Measurements from ENCODE around the gene C4orf46.

Gene C4orf46

GRCh38 chr4:158704274-158704673 lies 32.6 kb upstream of the C4orf46 start:
- Histone ChIP-seq H3K4me1 (ENCODE audit: insufficient read depth, poor library complexity, severe bottlenecking) (no peaks in the 10 kb centered on the region), H3K4me3 (ENCODE audit: severe bottlenecking) (no peak overlapping the region), H3K36me3 (ENCODE audit: low read depth) (peaks cover 40% of the 10 kb centered on the region), H3K27ac (ENCODE audit: poor library complexity, severe bottlenecking) (no peak overlapping the region), H3K27me3 (ENCODE audit: insufficient read depth, poor library complexity, severe bottlenecking) (no peaks in the 10 kb centered on the region), H3K9me3 (ENCODE audit: severe bottlenecking) (no peaks in the 10 kb centered on the region)
- no peak for TF ChIP-seq CTCF (IDR thresholded peaks at IDR 0.05; ENCODE audit: poor library complexity, severe bottlenecking)
- ATAC-seq (ENCODE audit: low read depth), result no peak
- no peak for DNase-seq (ENCODE audit: low spot score)

- no peaks in the 10 kb centered on the region for H3K4me1 ChIP-seq (ENCODE audit: insufficient read depth, poor library complexity, severe bottlenecking)
- no peaks in the 10 kb centered on the region for H3K9me3 ChIP-seq (ENCODE audit: severe bottlenecking)
- ATAC-seq (ENCODE audit: low read depth) (no peak), DNase-seq (ENCODE audit: low spot score) (no peak)
- H3K27me3 ChIP-seq (ENCODE audit: insufficient read depth, poor library complexity, severe bottlenecking), result no peaks in the 10 kb centered on the region
- no peak overlapping the region for H3K27ac ChIP-seq (ENCODE audit: poor library complexity, severe bottlenecking)
- no peak overlapping the region for H3K4me3 ChIP-seq (ENCODE audit: severe bottlenecking)
- no peak for TF ChIP-seq CTCF (IDR thresholded peaks at IDR 0.05; ENCODE audit: poor library complexity, severe bottlenecking)
- H3K36me3 ChIP-seq (ENCODE audit: low read depth), result no peaks in the 10 kb centered on the region
These were observed 17.1 kb upstream of the C4orf46 start for GRCh38 chr4:158688813-158689212.

GRCh38 chr4:158682066-158682465 lies 10.4 kb upstream of the C4orf46 start:
- Histone ChIP-seq H3K27ac (ENCODE audit: poor library complexity, severe bottlenecking) (no peak overlapping the region), H3K4me3 (ENCODE audit: severe bottlenecking) (no peak overlapping the region), H3K9me3 (ENCODE audit: severe bottlenecking) (no peaks in the 10 kb centered on the region), H3K4me1 (ENCODE audit: insufficient read depth, poor library complexity, severe bottlenecking) (no peaks in the 10 kb centered on the region), H3K36me3 (ENCODE audit: low read depth) (peaks cover 4% of the 10 kb centered on the region; the same call in 1 of the 2 replicates), H3K27me3 (ENCODE audit: insufficient read depth, poor library complexity, severe bottlenecking) (no peaks in the 10 kb centered on the region)
- no peak for ATAC-seq (ENCODE audit: low read depth)
- DNase-seq (ENCODE audit: low spot score), result no peak
- no peak for TF ChIP-seq CTCF (IDR thresholded peaks at IDR 0.05; ENCODE audit: poor library complexity, severe bottlenecking)

GRCh38 chr4:158681629-158682028 lies 9.9 kb upstream of the C4orf46 start:
- Histone ChIP-seq H3K4me1 (ENCODE audit: insufficient read depth, poor library complexity, severe bottlenecking) (no peaks in the 10 kb centered on the region), H3K36me3 (ENCODE audit: low read depth) (peaks cover 4% of the 10 kb centered on the region; the same call in 1 of the 2 replicates), H3K27me3 (ENCODE audit: insufficient read depth, poor library complexity, severe bottlenecking) (no peaks in the 10 kb centered on the region), H3K27ac (ENCODE audit: poor library complexity, severe bottlenecking) (no peak overlapping the region), H3K4me3 (ENCODE audit: severe bottlenecking) (no peak overlapping the region), H3K9me3 (ENCODE audit: severe bottlenecking) (no peaks in the 10 kb centered on the region)
- TF ChIP-seq CTCF (IDR thresholded peaks at IDR 0.05; ENCODE audit: poor library complexity, severe bottlenecking), result no peak
- ATAC-seq (ENCODE audit: low read depth) (no peak), DNase-seq (ENCODE audit: low spot score) (no peak)

GRCh38 chr4:158678767-158679166 lies 7.1 kb upstream of the C4orf46 start:
- Histone ChIP-seq H3K4me3 (ENCODE audit: severe bottlenecking) (no peak overlapping the region), H3K27me3 (ENCODE audit: insufficient read depth, poor library complexity, severe bottlenecking) (no peaks in the 10 kb centered on the region), H3K36me3 (ENCODE audit: low read depth) (peaks cover 4% of the 10 kb centered on the region; the same call in 1 of the 2 replicates), H3K9me3 (ENCODE audit: severe bottlenecking) (no peaks in the 10 kb centered on the region), H3K27ac (ENCODE audit: poor library complexity, severe bottlenecking) (no peak overlapping the region), H3K4me1 (ENCODE audit: insufficient read depth, poor library complexity, severe bottlenecking) (no peaks in the 10 kb centered on the region)
- TF ChIP-seq CTCF (IDR thresholded peaks at IDR 0.05; ENCODE audit: poor library complexity, severe bottlenecking), result no peak
- no peak for DNase-seq (ENCODE audit: low spot score)
- no peak for ATAC-seq (ENCODE audit: low read depth)

Measured in RWPE2 (cell line).